Measurements from ENCODE around the gene DGKD. TPM values are rescaled to one million over a fixed set of nuclear protein-coding genes. Genes with fewer than 3 reads are reported as not detected.
A peak's percentile ranks its signal among the peaks of the same experiment; 100 is the strongest.

Gene DGKD
- total RNA-seq, 1 experiment from 2014 or later = 105 TPM

GRCh38 chr2:233362742-233363141, 8.4 kb downstream of the DGKD start:
- Mint-ChIP-seq H3K27me3 (ENCODE audit: insufficient read depth, unreplicated experiment) (no peaks in the 10 kb centered on the region), H3K36me3 (ENCODE audit: insufficient read depth, unreplicated experiment) (peaks cover 86% of the 10 kb centered on the region), H3K27ac (ENCODE audit: unreplicated experiment) (no peak overlapping the region), H3K4me1 (ENCODE audit: low read depth, unreplicated experiment) (peaks cover 42% of the 10 kb centered on the region), H3K4me3 (ENCODE audit: unreplicated experiment) (no peak overlapping the region), H3K9me3 (ENCODE audit: unreplicated experiment) (no peaks in the 10 kb centered on the region)
- intact Hi-C loops (cut with micrococcal nuclease; ENCODE audit: unreplicated experiment) = no loop called here
- BruUV-seq (replicated peaks) = no TSS peak
- Histone ChIP-seq H3K36me3 (ENCODE audit: control insufficient read depth, insufficient read depth, low read length) (no peaks in the 10 kb centered on the region), H3K27me3 (replicated peaks; ENCODE audit: control insufficient read depth, insufficient read depth, low read length) (no peaks in the 10 kb centered on the region), H3K4me3 (ENCODE audit: low read depth, low read length) (no peak overlapping the region), H3K4me1 (peaks cover 41% of the 10 kb centered on the region), H3K9me3 (no peaks in the 10 kb centered on the region)
- no peak for TF ChIP-seq CTCF (IDR thresholded peaks at IDR 0.05; ENCODE audit: insufficient read depth in 1 of 2, low read depth in 1 of 2, low read length in 1 of 2, severe bottlenecking in 1 of 2, unreplicated experiment in 1 of 2)
- POLR2A ChIA-PET = no interaction called here
- CTCF ChIA-PET = no interaction called here
- no peak for DNase-seq

DNA sequence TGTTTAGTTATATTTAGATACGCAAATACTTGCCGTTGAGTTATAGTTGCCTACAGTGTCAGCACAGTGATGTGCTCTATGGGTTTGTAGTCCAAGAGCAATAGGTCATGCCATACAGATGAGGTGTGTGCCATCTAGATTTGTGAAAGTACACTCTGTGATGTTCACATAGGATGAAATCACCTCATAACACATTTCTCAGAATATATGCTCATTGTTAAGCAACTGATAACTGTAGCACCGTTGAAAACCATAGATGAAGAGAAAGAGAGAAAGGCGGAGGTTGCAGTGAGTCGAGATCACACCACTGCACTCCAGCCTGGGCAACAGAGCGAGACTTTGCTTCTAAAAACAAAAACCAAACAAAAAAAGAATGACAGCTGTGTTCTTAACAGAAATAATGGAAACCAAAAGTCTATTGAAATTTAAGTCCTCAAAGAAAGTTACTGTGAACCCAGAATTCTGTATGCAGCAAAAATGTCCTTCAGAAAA, 9.5 kb downstream of the DGKD start:
- Mint-ChIP-seq H3K4me3 (ENCODE audit: unreplicated experiment) (no peak overlapping the region), H3K27ac (ENCODE audit: unreplicated experiment) (no peak overlapping the region), H3K9me3 (ENCODE audit: unreplicated experiment) (no peaks in the 10 kb centered on the region), H3K4me1 (ENCODE audit: low read depth, unreplicated experiment) (peaks cover 43% of the 10 kb centered on the region), H3K36me3 (ENCODE audit: insufficient read depth, unreplicated experiment) (peaks cover 86% of the 10 kb centered on the region), H3K27me3 (ENCODE audit: insufficient read depth, unreplicated experiment) (no peaks in the 10 kb centered on the region)
- DNase-seq = no peak
- H3K9me3 ChIP-seq = no peaks in the 10 kb centered on the region
- no peaks in the 10 kb centered on the region for H3K27me3 ChIP-seq (replicated peaks; ENCODE audit: control insufficient read depth, insufficient read depth, low read length)
- TF ChIP-seq CTCF (IDR thresholded peaks at IDR 0.05; ENCODE audit: insufficient read depth in 1 of 2, low read depth in 1 of 2, low read length in 1 of 2, severe bottlenecking in 1 of 2, unreplicated experiment in 1 of 2) = no peak
- ChIA-PET POLR2A (no interaction called here), CTCF (no interaction called here)
- H3K4me1 ChIP-seq = peaks cover 31% of the 10 kb centered on the region
- H3K4me3 ChIP-seq (ENCODE audit: low read depth, low read length) = no peak overlapping the region
- intact Hi-C loops (cut with micrococcal nuclease; ENCODE audit: unreplicated experiment) = no loop called here
- no TSS peak for BruUV-seq (replicated peaks)
- H3K36me3 ChIP-seq (ENCODE audit: control insufficient read depth, insufficient read depth, low read length) = no peaks in the 10 kb centered on the region

- no peak for DNase-seq
- Mint-ChIP-seq H3K27ac (ENCODE audit: unreplicated experiment) (peak overlapping the region; percentile 36), H3K4me1 (ENCODE audit: low read depth, unreplicated experiment) (peaks cover 35% of the 10 kb centered on the region), H3K9me3 (ENCODE audit: unreplicated experiment) (no peaks in the 10 kb centered on the region), H3K4me3 (ENCODE audit: unreplicated experiment) (no peak overlapping the region), H3K27me3 (ENCODE audit: insufficient read depth, unreplicated experiment) (no peaks in the 10 kb centered on the region), H3K36me3 (ENCODE audit: insufficient read depth, unreplicated experiment) (peaks cover 74% of the 10 kb centered on the region)
- Histone ChIP-seq H3K27me3 (replicated peaks; ENCODE audit: control insufficient read depth, insufficient read depth, low read length) (no peaks in the 10 kb centered on the region), H3K4me1 (peaks cover 13% of the 10 kb centered on the region), H3K36me3 (ENCODE audit: control insufficient read depth, insufficient read depth, low read length) (no peaks in the 10 kb centered on the region), H3K4me3 (ENCODE audit: low read depth, low read length) (no peak overlapping the region), H3K9me3 (no peaks in the 10 kb centered on the region)
- ChIA-PET POLR2A (no interaction called here), CTCF (no interaction called here)
- intact Hi-C loops (cut with micrococcal nuclease; ENCODE audit: unreplicated experiment) = no loop called here
- BruUV-seq (replicated peaks) = no TSS peak
- TF ChIP-seq CTCF (IDR thresholded peaks at IDR 0.05; ENCODE audit: insufficient read depth in 1 of 2, low read depth in 1 of 2, low read length in 1 of 2, severe bottlenecking in 1 of 2, unreplicated experiment in 1 of 2) = no peak
Measured at GRCh38 chr2:233365861-233366520, 11.7 kb downstream of the DGKD start.

Data from Caco-2 (cell line).